ENCODE data around the gene KLF11. TPM values are rescaled to one million over a fixed set of nuclear protein-coding genes. Genes with fewer than 3 reads are reported as not detected.

The KLF11 gene
- total RNA-seq, 1 donor from 2014 or later: 30.4 TPM

- no peaks in the 10 kb centered on the region for H3K9me3 ChIP-seq
- intact Hi-C loops (cut with DNase I): no loop called here
- TF ChIP-seq POLR2AphosphoS5 (IDR thresholded peaks at IDR 0.05; ENCODE audit: insufficient read depth in 1 of 2, low read depth in 1 of 2) (no peak), CTCF (IDR thresholded peaks at IDR 0.05) (no peak), POLR2A (IDR thresholded peaks at IDR 0.05) (no peak)
- H3K36me3 ChIP-seq: no peaks in the 10 kb centered on the region
- H3K4me1 ChIP-seq: peaks cover 45% of the 10 kb centered on the region
- H3K4me3 ChIP-seq: no peak overlapping the region
- H3K27ac ChIP-seq: no peak overlapping the region
- H3K27me3 ChIP-seq: no peaks in the 10 kb centered on the region
- no peak for DNase-seq (ENCODE audit: extremely low spot score in 2 of 2)
These were observed 10.6 kb upstream of the KLF11 start for GRCh38 chr2:10032746-10033105.

GRCh38 chr2:10033251-10034006 lies 9.9 kb upstream of the KLF11 start:
- DNase-seq (ENCODE audit: extremely low spot score in 2 of 2): no peak
- Histone ChIP-seq H3K27me3 (no peaks in the 10 kb centered on the region), H3K4me3 (no peak overlapping the region), H3K9me3 (no peaks in the 10 kb centered on the region), H3K36me3 (no peaks in the 10 kb centered on the region), H3K4me1 (peaks cover 45% of the 10 kb centered on the region), H3K27ac (no peak overlapping the region)
- intact Hi-C loops (cut with DNase I): no loop called here
- no peak for TF ChIP-seq POLR2AphosphoS5 (IDR thresholded peaks at IDR 0.05; ENCODE audit: insufficient read depth in 1 of 2, low read depth in 1 of 2)
- TF ChIP-seq POLR2A (IDR thresholded peaks at IDR 0.05): no peak
- TF ChIP-seq CTCF (IDR thresholded peaks at IDR 0.05): no peak

GRCh38 chr2:10034333-10035052 lies 8.9 kb upstream of the KLF11 start:
- Histone ChIP-seq H3K27me3 (no peaks in the 10 kb centered on the region), H3K4me3 (no peak overlapping the region), H3K9me3 (no peaks in the 10 kb centered on the region), H3K27ac (no peak overlapping the region), H3K4me1 (peaks cover 36% of the 10 kb centered on the region), H3K36me3 (no peaks in the 10 kb centered on the region)
- intact Hi-C loops (cut with DNase I): no loop called here
- TF ChIP-seq POLR2A (IDR thresholded peaks at IDR 0.05): no peak
- TF ChIP-seq POLR2AphosphoS5 (IDR thresholded peaks at IDR 0.05; ENCODE audit: insufficient read depth in 1 of 2, low read depth in 1 of 2): no peak
- no peak for TF ChIP-seq CTCF (IDR thresholded peaks at IDR 0.05)
- DNase-seq (ENCODE audit: extremely low spot score in 2 of 2): no peak

- intact Hi-C loops (cut with DNase I): no loop called here
- TF ChIP-seq POLR2A (IDR thresholded peaks at IDR 0.05) (no peak), POLR2AphosphoS5 (IDR thresholded peaks at IDR 0.05; ENCODE audit: insufficient read depth in 1 of 2, low read depth in 1 of 2) (no peak), CTCF (IDR thresholded peaks at IDR 0.05) (no peak)
- H3K4me1 ChIP-seq: peaks cover 36% of the 10 kb centered on the region
- no peaks in the 10 kb centered on the region for H3K9me3 ChIP-seq
- no peaks in the 10 kb centered on the region for H3K36me3 ChIP-seq
- DNase-seq (ENCODE audit: extremely low spot score in 2 of 2): no peak
- no peak overlapping the region for H3K27ac ChIP-seq
- H3K4me3 ChIP-seq: no peak overlapping the region
- H3K27me3 ChIP-seq: no peaks in the 10 kb centered on the region
These were observed 8.3 kb upstream of the KLF11 start for GRCh38 chr2:10035053-10035422.

GRCh38 chr2:10035633-10036032 lies 7.7 kb upstream of the KLF11 start:
- no peak for TF ChIP-seq CTCF (IDR thresholded peaks at IDR 0.05)
- Histone ChIP-seq H3K27me3 (no peaks in the 10 kb centered on the region), H3K9me3 (no peaks in the 10 kb centered on the region), H3K4me1 (peaks cover 36% of the 10 kb centered on the region), H3K36me3 (no peaks in the 10 kb centered on the region), H3K4me3 (no peak overlapping the region), H3K27ac (peak overlapping the region; percentile 37)
- intact Hi-C loops (cut with DNase I): no loop called here
- DNase-seq (ENCODE audit: extremely low spot score in 2 of 2): no peak

Data from vagina (tissue), 2 donors.